SHP77 (cell line): ENCODE results near the gene SYCE1L.
"Not testable (repeated sequence)": the region's sequence is repeated elsewhere in the genome, so short reads cannot be mapped to it uniquely, and the experiment has no call there.

Experiments used
- DNase-seq, 2 experiments: peaks; one replicate each; lab custom pipeline; 2025; lab: John Stamatoyannopoulos, UW

SYCE1L gene

DNA sequence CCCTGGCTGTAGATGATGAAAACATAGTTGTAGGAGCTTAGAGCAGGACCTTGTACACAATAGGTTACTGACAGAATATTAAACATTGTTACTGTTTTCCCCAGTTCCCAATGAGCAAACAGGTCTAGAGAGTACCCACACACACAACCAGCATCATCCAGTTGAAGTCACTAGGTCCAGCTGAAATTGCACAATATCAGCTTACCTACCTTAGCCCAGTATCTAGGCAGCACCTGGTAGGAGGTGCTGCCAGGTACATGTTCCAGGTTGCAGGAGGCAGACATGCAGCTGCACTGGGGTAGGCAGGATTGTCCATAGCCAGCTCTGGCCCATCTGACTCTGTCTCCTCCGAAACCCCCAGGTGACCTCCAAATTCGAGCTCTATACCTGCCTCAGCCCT is 1.5 kb upstream of the SYCE1L start:
- no peak for DNase-seq

DNA sequence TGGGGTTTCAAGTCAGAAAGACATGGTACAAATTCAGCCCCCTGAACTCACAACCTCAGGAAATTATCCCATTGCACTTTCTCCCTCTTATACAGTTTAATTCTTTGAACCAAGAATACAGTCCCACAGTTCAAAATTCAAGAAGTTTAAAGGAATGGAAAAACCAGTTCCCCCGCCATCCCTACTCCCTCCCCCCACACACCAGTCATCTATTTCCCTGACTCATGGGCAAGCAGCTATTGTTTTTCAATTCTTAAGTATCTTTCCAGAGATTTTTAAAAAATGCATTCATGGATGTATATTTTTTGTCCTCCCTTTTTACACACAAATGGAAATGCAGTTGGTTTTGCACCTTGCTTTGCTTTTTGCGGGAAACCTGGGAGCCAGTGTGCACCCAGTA is 7.3 kb downstream of the SYCE1L start:
- no peak for DNase-seq

- DNase-seq = no peak
Observed at GRCh38 chr16:77207030-77207429, 7.8 kb downstream of the SYCE1L start.

DNA sequence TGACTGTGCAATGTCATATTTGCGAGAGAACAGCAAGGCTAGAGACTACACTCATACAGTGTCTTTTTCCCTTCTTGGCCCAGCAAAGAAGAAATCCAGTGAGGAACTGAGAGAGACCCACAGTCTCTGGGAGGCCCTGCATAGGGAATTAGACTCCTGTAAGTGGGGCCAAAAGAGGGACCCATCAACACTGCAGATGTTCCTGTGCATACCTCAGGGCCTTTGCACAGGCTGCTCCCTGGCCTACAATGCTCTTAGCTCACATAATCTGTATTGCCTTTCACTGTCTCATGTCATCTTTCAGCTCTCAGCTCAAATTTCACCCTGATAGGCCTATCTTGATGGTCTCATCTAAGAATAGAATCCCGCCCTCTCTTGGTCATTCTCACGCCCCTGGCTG is 9.2 kb downstream of the SYCE1L start:
- no peak for DNase-seq

DNA sequence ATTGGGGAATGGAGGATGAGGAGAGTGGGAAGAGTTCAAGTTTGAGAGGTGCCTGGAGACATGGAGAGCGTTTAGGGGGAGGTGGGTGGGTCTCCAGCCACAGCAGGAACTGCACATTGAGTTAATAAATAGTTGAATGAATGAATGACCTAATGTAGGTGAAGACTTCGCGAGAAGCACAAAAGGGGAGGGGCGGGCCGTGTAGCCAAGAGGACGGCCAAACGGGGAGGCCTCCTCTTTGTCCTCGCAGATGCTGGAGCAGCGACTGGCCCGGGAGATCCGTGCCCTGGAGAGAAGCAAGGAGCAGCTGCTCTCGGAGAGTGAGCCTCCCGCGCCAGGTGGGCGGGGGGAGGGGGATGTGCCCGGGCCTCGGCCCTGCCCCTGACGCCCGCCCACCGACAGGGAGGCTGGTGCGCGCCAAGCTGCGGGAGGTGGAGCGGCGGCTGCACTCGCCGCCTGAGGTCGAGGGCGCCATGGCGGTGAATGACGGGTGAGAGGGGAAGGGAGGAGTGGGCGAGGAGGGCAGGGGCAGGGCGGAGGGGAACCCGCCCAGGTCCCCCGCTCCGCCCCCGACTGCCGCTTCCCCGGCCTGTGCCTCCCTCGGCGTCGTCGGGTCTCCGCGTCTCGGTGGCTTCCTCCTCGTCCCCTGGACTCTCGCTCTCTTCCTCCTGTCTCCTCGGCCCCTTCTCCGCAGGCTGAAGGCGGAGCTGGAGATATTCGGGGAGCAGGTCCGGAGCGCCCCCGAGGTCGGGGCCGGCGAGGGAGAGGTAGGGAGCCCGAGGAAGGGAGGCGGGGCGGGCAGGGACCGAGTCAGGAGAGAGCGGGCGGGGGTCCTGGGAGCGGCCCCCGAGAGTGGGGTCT is 12.9 kb downstream of the SYCE1L start:
- peak; percentile 93 to 94 for DNase-seq

DNA sequence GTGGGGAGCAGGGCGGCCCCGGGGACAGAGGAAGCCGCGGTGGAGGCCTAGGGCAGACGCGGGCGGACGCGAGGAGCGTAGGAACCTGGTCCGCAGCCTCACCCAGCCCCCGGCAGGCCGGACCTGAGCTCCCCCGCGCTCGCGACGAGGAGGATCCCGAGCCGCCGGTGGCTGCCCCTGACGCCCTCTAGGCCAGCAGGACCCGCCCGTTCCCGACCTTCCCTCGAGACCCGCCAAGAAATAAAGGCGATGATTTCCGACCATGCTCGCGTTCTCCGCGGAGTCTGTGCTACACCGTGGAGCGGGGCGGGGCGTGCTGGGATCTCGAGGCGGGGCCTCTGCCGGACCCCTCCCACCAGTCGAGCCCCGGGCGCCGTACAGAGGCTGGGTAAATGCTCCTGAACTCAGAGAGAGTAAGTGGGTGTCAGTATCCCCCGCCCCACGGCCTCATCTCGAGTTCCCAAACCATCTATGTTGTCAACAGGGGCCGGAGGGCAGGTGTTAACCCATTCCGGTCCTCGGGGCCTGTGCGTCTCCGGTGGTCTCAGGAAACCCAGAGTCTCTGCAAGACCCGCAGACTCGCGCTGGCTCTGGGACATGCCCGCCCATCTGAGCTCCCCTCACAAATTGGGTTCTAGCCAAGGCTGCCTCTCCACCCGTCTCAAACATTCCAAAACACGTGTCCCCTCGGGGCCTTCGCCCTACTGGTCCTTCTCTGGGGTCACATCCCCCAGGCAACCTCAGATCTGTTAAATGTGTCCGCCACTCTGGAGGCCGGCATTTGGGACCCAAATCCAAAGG is 13.7 kb downstream of the SYCE1L start:
- peak; percentile 54 to 75 for DNase-seq

- peak in 1 of 2 experiments; percentile 23 for DNase-seq
Observed at GRCh38 chr16:77213542-77214106, 14.4 kb downstream of the SYCE1L start.

DNA sequence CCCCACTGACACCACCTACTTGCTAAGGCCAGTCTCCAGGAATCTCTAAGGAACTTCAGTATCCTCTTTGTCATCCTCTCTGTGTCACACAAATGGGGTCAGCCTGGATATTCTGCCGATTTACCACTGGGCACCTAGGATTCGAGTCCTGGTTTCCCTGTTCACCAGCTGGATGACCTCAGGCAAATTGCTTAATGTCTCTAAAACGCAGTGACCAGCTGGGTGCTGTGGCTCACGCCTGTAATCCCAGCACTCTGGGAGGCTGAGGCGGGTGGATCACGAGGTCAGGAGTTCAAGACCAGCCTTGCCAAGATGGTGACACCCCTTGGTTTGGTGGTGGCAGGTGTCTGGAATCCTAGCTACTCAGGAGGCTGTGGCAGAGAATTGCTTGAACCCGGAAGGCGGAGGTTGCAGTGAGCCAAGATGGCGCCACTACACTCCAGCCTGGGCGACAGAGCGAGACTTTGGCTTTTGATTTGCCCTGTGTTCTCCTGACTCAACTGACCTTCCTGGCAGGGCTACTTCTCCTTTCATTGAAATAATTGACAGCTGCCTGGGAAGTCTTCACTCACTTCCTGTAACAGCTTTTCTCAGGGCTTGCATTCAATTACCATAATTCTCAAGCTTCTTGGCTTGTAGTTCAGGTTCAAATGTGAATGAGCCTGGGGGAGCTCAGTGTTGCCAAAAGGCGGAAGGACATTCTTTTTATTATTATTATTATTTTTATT is 15.4 kb downstream of the SYCE1L start:
- DNase-seq = no peak

DNA sequence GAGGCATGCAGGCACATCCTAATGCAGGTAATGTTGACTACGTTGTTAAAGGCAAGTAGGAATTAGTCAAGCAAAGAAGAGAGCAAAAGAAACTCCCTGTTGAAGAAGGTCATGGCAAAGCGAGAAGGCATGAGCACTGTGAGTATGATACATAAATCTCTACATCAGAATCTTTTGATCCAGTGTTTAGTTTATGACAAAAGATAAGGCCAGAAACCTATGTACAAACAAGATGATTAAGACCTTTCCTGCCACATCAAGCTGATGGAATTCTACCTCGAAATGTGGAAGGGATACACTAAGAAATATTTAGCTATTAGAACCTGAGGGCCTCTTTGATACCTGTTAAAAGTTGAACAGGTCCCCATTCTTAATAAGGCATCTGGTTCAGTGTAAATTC is 20.2 kb downstream of the SYCE1L start:
- no peak for DNase-seq

GRCh38 chr16:77220427-77220826 is 21.2 kb downstream of the SYCE1L start:
- DNase-seq = no peak

- no peak for DNase-seq
Observed at GRCh38 chr16:77221482-77221881, 22.3 kb downstream of the SYCE1L start.

DNA sequence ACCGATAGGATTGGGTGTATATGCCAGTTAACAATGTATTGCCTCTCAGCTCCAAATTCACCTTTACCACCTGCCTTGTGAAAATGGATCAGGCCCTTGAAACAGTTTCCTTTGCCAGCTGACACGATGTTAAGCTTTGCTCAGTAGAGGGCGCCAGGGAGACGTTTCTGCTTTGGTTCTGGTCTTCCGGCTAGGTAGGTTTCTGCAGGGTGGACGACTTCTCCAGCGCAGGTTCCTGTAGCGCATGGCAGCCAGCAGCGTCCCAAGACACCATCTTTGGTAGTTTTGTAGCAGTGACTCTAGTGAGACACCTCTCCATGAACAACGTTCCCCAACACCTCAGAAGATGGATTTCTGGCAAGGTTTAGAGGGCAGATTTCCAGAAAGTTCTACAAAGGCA is 24.0 kb downstream of the SYCE1L start:
- DNase-seq = peak in 1 of 2 experiments; percentile 45

- no peak for DNase-seq
Observed at GRCh38 chr16:77225182-77225581, 26.0 kb downstream of the SYCE1L start.

GRCh38 chr16:77227745-77228144 is 28.5 kb downstream of the SYCE1L start:
- no peak for DNase-seq

- no peak for DNase-seq
Observed at GRCh38 chr16:77231047-77231446, 31.8 kb downstream of the SYCE1L start.

DNA sequence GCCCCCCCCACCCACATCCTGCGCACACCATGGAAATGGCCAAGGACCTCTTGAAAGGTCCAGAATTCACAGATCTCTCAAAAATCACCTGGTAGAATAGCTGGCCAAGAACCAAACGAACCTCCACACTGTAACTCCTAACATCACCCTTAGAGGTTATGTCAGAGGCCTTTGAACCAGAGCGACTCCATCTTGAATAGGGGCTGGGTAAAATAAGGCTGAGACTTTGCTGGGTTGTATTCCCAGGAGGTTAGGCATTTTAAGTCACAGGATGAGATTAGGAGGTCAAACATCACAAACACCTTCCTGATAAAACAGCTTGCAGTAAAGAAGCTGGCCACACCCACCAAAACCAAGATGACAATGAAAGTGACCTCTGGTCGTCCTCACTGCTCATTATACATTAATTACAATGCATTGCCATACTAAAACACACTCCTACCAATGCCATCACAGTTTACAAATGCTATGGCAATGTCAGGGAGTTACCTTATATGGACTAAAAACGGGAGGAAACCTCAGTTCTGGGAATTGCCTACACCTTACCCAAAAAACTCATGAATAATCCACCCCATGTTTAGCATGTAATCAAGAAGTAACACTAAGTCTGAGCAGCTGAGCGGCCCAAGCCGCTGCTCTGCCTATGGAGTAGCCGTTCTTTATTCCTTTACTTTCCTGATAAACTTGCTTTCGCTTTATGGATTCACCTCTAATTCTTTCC is 34.8 kb downstream of the SYCE1L start:
- no peak for DNase-seq

DNA sequence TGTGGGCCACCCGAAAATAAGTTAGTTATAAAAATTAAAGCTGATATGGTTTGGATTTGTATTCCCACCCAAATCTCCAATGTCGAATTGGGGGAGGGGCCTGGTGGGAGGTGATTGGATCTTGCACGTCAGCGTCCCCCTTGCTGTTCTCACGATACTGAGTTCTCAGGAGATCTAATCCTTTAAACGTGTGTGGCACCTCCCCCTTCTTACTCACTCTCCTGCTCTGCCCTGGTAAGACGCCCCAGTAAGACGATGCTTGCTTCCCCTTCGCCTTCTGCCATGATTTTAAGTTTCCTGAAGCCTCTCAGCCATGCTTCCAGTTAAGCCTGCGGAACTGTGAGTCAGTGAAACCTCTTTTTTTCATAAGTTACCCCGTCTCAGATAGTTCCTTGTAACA is 35.4 kb downstream of the SYCE1L start:
- DNase-seq = peak in 1 of 2 experiments; percentile 14

DNA sequence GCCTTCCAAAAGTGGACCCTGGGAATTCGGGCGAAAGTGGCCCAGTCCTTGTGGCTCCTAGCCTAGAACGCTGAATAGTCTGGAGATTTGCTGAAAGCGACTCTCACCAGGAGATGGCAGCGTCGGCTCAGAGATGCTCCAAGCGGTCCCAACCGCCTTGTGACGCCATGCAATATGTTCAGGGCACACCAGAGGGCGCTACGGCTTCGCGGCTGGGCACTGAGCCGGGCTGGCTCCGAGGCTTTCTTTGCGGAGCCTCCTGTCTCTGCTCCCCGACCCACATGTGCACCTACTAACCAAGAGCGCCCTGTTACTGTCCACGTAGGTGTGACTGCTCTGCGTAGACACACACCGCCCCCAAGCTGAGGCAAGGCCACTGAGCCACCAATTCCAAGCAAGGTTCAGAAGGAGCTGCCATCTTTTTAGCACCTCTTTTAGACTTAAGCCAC is 36.9 kb downstream of the SYCE1L start:
- DNase-seq = peak; percentile 74 to 82

- no peak for DNase-seq
Observed at GRCh38 chr16:77238593-77238992, 39.4 kb downstream of the SYCE1L start.

DNA sequence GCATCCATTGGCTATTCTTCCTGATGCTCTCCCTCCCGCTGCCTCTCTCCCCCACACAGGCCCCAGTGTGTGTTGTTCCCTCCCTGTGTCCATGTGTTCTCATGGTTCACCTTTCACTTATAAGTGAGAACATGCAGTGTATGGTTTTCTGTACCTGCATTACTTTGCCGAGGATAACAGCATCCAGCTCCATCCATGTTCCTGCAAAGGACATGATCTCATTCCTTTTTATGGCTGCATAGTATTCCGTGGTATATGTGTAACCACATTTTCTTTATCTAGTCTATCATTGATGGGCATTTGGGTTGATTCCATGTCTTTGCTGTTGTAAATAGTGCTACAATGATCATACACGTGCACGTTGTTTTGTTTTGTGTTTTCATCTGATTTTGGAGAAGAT is 43.3 kb downstream of the SYCE1L start:
- DNase-seq = not testable (repeated sequence)

- DNase-seq = no peak
Observed at GRCh38 chr16:77246150-77246549, 46.9 kb downstream of the SYCE1L start.
